AG04450 (cell line): ENCODE data around the gene ABCA3. TPM values are rescaled to one million over a fixed set of nuclear protein-coding genes. Genes with fewer than 3 reads are reported as not detected.
"Not testable (repeated sequence)": the region's sequence is repeated elsewhere in the genome, so short reads cannot be mapped to it uniquely, and the experiment has no call there.

Experiments
- CTCF ChIA-PET: fragments of 300-600, 350-600 bp; formaldehyde crosslinking; extraction: SDS; loops from one replicate; lab custom pipeline; 2022; ENCODE audit warnings: antibody characterized with exemption, inconsistent platforms; lab: Charles Lee
- POLR2A ChIA-PET: fragments of 350-600 bp; formaldehyde crosslinking; extraction: SDS; loops from one replicate; lab custom pipeline; 2021; ENCODE audit warnings: antibody characterized with exemption, inconsistent platforms; lab: Yijun Ruan, JAX
- DNase-seq: peaks from one replicate; pipeline ENCODE4 v3.0.0-alpha.2; 2011; ENCODE audit warnings: low read depth, low spot score
- H3K27ac ChIP-seq: one replicate; pipeline ENCODE4 v1.5.1; 2012; ENCODE audit warnings: low read depth, low read length, control low read depth
- H3K27me3 ChIP-seq: one replicate; pipeline ENCODE4 v1.6.0; 2012; ENCODE audit warnings: low read length; ENCODE audit not compliant: control insufficient read depth, insufficient read depth
- H3K4me3 ChIP-seq: 2 replicates; pipeline ENCODE4 v1.5.1; 2011; ENCODE audit warnings: mild to moderate bottlenecking, low read depth, low read length, control low read depth
- H3K9me3 ChIP-seq: 2 replicates; pipeline ENCODE4 v1.5.1; 2012; ENCODE audit warnings: low read length; ENCODE audit not compliant: control insufficient read depth, insufficient read depth
- polyA plus RNA-seq: library from polyadenylated mRNA; depleted of rRNA; stranded (reverse); fragments of >200 nt; gene quantifications from 2 replicates; pipeline ENCODE4 v1.2.3, GENCODE V29; 2011
- TF ChIP-seq, protein P1 (sequence below): IDR thresholded peaks from 2 replicates; pipeline ENCODE4 v1.5.1; 2011; ENCODE audit warnings: low read depth, low read length, control low read depth, inconsistent platforms

The ABCA3 gene
- polyA plus RNA-seq, 1 experiment: 0.06 TPM

- TF ChIP-seq, protein P1, sequence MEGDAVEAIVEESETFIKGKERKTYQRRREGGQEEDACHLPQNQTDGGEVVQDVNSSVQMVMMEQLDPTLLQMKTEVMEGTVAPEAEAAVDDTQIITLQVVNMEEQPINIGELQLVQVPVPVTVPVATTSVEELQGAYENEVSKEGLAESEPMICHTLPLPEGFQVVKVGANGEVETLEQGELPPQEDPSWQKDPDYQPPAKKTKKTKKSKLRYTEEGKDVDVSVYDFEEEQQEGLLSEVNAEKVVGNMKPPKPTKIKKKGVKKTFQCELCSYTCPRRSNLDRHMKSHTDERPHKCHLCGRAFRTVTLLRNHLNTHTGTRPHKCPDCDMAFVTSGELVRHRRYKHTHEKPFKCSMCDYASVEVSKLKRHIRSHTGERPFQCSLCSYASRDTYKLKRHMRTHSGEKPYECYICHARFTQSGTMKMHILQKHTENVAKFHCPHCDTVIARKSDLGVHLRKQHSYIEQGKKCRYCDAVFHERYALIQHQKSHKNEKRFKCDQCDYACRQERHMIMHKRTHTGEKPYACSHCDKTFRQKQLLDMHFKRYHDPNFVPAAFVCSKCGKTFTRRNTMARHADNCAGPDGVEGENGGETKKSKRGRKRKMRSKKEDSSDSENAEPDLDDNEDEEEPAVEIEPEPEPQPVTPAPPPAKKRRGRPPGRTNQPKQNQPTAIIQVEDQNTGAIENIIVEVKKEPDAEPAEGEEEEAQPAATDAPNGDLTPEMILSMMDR: no peak
- Histone ChIP-seq H3K4me3 (no peak overlapping the region), H3K27me3 (peaks cover 5% of the 10 kb centered on the region), H3K9me3 (no peaks in the 10 kb centered on the region), H3K27ac (no peak overlapping the region)
- ChIA-PET POLR2A (interaction anchor here (0.7 kb wide), 1 partner anchor 10 kb away, joined by 7 read pairs; no protein-coding TSS in a partner anchor), CTCF (no interaction called here)
- DNase-seq: no peak
Measured at GRCh38 chr16:2270588-2271470, 69.7 kb downstream of the ABCA3 start.

- Histone ChIP-seq H3K27me3 (no peaks in the 10 kb centered on the region), H3K9me3 (no peaks in the 10 kb centered on the region), H3K27ac (no peak overlapping the region), H3K4me3 (no peak overlapping the region)
- ChIA-PET POLR2A (interaction anchor here (0.7 kb wide), 1 partner anchor 11 kb away, joined by 7 read pairs; no protein-coding TSS in a partner anchor), CTCF (no interaction called here)
- TF ChIP-seq, protein P1: no peak
- DNase-seq: no peak
Measured at GRCh38 chr16:2270070-2270462, 70.5 kb downstream of the ABCA3 start.

- ChIA-PET POLR2A (interaction anchor here (0.7 to 1.1 kb wide), 6 partner anchors 12 to 233 kb away, joined by 3 to 5 read pairs (median 4); partner anchors contain the start of genes ECI1 and TRAF7), CTCF (interaction anchor here (0.5 kb wide), 1 partner anchor 63 kb away, joined by 10 read pairs; no protein-coding TSS in a partner anchor)
- Histone ChIP-seq H3K27ac (peak within 1 kb of the TSS; percentile 95), H3K9me3 (no peaks in the 10 kb centered on the region), H3K27me3 (no peaks in the 10 kb centered on the region), H3K4me3 (peak within 1 kb of the TSS; percentile 91)
- DNase-seq: peak; percentile 85
- TF ChIP-seq, protein P1: no peak
Measured at GRCh38 chr16:2267913-2268666, 72.4 kb downstream of the ABCA3 start, which contains the start of gene RNPS1. TSS of gene RNPS1 (minus strand) at chr16:2268126. CDS start at chr16:2264643, 3,483 bp downstream.

DNA sequence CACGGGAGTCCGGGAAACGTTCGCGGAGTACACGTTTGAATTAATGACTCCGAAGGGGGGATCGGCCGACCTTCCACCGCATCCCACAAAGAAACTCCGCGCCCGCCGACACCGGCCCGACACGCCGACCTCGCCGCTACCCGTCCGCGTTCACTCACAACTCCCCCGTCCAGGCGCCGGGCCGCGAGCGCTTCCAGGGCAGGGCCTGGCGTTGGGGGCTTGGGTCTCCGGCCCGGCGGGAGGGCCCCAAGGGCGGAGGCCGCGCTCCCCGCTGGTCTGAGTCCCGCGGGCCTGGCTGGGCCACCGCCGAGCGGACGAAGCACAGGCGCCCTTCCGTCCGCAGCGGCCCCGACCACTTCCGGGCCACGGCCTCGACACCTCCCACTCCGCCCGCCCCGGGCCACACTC lies 73.0 kb downstream of the ABCA3 start:
- H3K27me3 ChIP-seq, DNase-seq, H3K9me3 ChIP-seq, CTCF ChIA-PET, POLR2A ChIA-PET: not testable (repeated sequence)
- Histone ChIP-seq H3K4me3 (peak overlapping the region; percentile 91), H3K27ac (peak overlapping the region; percentile 95)

DNA sequence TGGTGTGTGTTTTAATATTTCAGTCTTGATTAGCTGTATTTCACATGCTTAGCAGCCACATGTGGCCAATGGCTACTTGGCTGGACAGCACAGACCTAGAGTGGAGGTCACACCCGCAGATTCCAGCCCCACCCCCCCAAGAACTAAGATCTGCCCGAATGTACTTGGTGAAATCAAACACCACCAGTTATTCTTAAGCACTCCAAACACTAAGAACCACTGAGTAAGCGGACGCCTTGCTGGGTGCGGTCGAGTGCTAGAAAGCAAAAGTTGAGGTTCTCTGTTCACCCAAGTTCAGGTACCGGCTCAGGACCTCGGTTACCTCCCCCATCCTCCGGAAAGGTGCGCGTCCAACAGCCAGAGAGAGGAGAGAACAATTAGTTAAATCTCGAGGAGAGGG lies 73.6 kb downstream of the ABCA3 start:
- peak overlapping the region; percentile 91 for H3K4me3 ChIP-seq
- CTCF ChIA-PET, DNase-seq, H3K27ac ChIP-seq, H3K27me3 ChIP-seq, POLR2A ChIA-PET, H3K9me3 ChIP-seq: not testable (repeated sequence)

DNA sequence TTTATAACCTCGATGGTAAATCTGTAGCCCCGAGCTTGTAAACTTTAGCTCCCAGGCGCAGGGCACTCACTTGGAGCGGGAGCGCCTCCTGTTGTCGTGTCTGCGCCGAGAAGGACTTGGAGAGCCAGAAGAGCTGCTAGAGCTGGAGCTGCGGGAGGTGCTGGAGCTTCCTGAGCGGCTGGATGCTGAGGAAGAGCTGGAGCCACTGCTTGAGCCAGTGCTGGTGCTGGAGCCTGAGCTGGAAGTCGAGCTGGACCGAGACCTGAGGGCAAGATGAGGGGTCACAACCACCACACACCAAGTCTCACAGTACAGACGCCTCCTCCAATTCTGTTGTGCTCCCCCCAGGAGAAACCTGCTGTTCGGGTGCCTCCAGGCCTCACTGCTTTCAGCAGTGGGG lies 77.5 kb downstream of the ABCA3 start:
- H3K27ac ChIP-seq, H3K27me3 ChIP-seq, H3K4me3 ChIP-seq, DNase-seq, CTCF ChIA-PET, H3K9me3 ChIP-seq: not testable (repeated sequence)
- POLR2A ChIA-PET: interaction anchor here (1.1 to 1.6 kb wide), 2 partner anchors 9 to 12 kb away, joined by 3 to 6 read pairs; partner anchors contain the start of gene ECI1
